HG02852 (cell line): ENCODE results near the gene MEGF11.

Experiments
- ATAC-seq: cut with Tn5 transposase; IDR thresholded peaks from one replicate; pipeline ENCODE4 v1.9.1; 2021; ENCODE audit warnings: mild to moderate bottlenecking, moderate library complexity; ENCODE audit not compliant: unreplicated experiment

The MEGF11 gene

GRCh38 chr15:66070220-66070934 is 183.2 kb downstream of the MEGF11 start:
- ATAC-seq = no peak

GRCh38 chr15:66069751-66070150 is 183.8 kb downstream of the MEGF11 start:
- no peak for ATAC-seq

GRCh38 chr15:66068801-66069200 is 184.7 kb downstream of the MEGF11 start:
- ATAC-seq = no peak

GRCh38 chr15:66067687-66068086 is 185.9 kb downstream of the MEGF11 start:
- ATAC-seq = no peak

GRCh38 chr15:66066481-66066880 is 187.1 kb downstream of the MEGF11 start:
- no peak for ATAC-seq

- no peak for ATAC-seq
These were observed 187.5 kb downstream of the MEGF11 start for GRCh38 chr15:66066005-66066404.

- ATAC-seq = no peak
These were observed 188.2 kb downstream of the MEGF11 start for GRCh38 chr15:66065325-66065724.

- ATAC-seq = no peak
These were observed 190.4 kb downstream of the MEGF11 start for GRCh38 chr15:66063147-66063546.

GRCh38 chr15:66057089-66057488 is 196.5 kb downstream of the MEGF11 start:
- no peak for ATAC-seq

- no peak for ATAC-seq
These were observed 199.6 kb downstream of the MEGF11 start for GRCh38 chr15:66053991-66054390.

- no peak for ATAC-seq
These were observed 201.7 kb downstream of the MEGF11 start for GRCh38 chr15:66051833-66052232.

GRCh38 chr15:66050264-66050663 is 203.3 kb downstream of the MEGF11 start:
- no peak for ATAC-seq

- ATAC-seq = no peak
These were observed 204.2 kb downstream of the MEGF11 start for GRCh38 chr15:66049353-66049752.

- no peak for ATAC-seq
These were observed 206.1 kb downstream of the MEGF11 start for GRCh38 chr15:66047321-66048024.

- ATAC-seq = no peak
These were observed 206.8 kb downstream of the MEGF11 start for GRCh38 chr15:66046751-66047150.

GRCh38 chr15:66046326-66046725 is 207.2 kb downstream of the MEGF11 start:
- no peak for ATAC-seq

- ATAC-seq = no peak
These were observed 208.0 kb downstream of the MEGF11 start for GRCh38 chr15:66045542-66045941.

GRCh38 chr15:66044837-66045236 is 208.7 kb downstream of the MEGF11 start:
- ATAC-seq = no peak

GRCh38 chr15:66043264-66043663 is 210.3 kb downstream of the MEGF11 start:
- ATAC-seq = no peak

GRCh38 chr15:66042624-66043023 is 210.9 kb downstream of the MEGF11 start:
- no peak for ATAC-seq

GRCh38 chr15:66041276-66041675 is 212.3 kb downstream of the MEGF11 start:
- no peak for ATAC-seq

GRCh38 chr15:66040211-66040892 is 213.2 kb downstream of the MEGF11 start:
- no peak for ATAC-seq
